ENCODE results near the gene CHD2.

DNA sequence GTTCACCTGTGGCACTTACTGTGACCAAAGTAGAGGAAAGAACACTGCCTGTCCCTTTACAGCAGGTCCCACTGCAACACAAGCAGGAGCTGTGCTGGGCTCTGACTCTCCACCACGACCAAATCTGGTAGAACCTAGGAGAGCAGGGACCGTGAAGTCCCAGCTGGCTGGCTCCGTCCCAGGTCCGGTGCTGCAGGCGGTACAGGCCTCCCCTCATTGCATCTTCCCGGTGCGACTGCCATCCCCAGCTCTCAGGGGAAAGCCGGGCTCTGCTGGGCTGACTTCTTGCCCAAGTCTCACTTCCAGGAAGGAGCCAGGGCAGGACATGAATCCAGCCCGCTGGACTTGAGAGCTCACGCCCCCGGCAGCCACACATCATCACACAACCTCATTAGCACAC lies 155.1 kb downstream of the CHD2 start:
- TF ChIP-seq, protein P1, sequence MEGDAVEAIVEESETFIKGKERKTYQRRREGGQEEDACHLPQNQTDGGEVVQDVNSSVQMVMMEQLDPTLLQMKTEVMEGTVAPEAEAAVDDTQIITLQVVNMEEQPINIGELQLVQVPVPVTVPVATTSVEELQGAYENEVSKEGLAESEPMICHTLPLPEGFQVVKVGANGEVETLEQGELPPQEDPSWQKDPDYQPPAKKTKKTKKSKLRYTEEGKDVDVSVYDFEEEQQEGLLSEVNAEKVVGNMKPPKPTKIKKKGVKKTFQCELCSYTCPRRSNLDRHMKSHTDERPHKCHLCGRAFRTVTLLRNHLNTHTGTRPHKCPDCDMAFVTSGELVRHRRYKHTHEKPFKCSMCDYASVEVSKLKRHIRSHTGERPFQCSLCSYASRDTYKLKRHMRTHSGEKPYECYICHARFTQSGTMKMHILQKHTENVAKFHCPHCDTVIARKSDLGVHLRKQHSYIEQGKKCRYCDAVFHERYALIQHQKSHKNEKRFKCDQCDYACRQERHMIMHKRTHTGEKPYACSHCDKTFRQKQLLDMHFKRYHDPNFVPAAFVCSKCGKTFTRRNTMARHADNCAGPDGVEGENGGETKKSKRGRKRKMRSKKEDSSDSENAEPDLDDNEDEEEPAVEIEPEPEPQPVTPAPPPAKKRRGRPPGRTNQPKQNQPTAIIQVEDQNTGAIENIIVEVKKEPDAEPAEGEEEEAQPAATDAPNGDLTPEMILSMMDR (conservative IDR thresholded peaks at IDR 0.05 in 1 of 2, IDR thresholded peaks at IDR 0.05 in 1 of 2; ENCODE audit: extremely low read depth in 1 of 2, insufficient read depth in 1 of 2, low read depth in 1 of 2, low read length in 2 of 2): no peak
- TF ChIP-seq EZH2 (IDR thresholded peaks at IDR 0.05; ENCODE audit: borderline replicate concordance, low read length): no peak
